ENCODE measurements around the gene ZFP69.

DNA sequence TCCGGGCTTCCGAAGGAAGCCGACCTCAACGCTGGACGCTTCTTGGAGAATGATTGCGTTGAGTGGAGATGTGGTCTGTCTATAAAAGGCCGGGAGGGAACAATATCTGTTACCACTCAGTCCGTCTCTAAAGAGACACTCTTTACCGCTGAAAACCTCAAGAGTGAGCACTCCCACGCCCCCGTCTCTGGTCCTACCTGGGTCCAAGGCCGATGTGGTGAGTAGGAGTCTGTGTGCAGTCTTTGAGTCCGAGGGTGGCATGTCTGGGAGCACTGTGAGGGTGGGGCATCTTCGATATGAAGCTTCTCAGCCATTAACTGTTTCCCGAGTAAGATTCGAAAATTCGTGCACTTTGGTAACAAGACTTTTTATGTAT is 576 bp downstream of the ZFP69 start:
- TF ChIP-seq, protein P1, sequence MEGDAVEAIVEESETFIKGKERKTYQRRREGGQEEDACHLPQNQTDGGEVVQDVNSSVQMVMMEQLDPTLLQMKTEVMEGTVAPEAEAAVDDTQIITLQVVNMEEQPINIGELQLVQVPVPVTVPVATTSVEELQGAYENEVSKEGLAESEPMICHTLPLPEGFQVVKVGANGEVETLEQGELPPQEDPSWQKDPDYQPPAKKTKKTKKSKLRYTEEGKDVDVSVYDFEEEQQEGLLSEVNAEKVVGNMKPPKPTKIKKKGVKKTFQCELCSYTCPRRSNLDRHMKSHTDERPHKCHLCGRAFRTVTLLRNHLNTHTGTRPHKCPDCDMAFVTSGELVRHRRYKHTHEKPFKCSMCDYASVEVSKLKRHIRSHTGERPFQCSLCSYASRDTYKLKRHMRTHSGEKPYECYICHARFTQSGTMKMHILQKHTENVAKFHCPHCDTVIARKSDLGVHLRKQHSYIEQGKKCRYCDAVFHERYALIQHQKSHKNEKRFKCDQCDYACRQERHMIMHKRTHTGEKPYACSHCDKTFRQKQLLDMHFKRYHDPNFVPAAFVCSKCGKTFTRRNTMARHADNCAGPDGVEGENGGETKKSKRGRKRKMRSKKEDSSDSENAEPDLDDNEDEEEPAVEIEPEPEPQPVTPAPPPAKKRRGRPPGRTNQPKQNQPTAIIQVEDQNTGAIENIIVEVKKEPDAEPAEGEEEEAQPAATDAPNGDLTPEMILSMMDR (IDR thresholded peaks at IDR 0.05; ENCODE audit: low read length) = no peak
- no peak for TF ChIP-seq EZH2phosphoT487 (IDR thresholded peaks at IDR 0.05; ENCODE audit: low read length)
